ENCODE results near the gene CD96. TPM values are rescaled to one million over a fixed set of nuclear protein-coding genes. Genes with fewer than 3 reads are reported as not detected.
"Not testable (repeated sequence)": the region's sequence is repeated elsewhere in the genome, so short reads cannot be mapped to it uniquely, and the experiment has no call there.

CD96 gene
- total and polyA plus RNA-seq, 2 donors = 27.0 to 80.2 TPM

GRCh38 chr3:111662907-111663306, 120.9 kb downstream of the CD96 start:
- no peak overlapping the region for H3K27ac ChIP-seq (ENCODE audit: low read depth in 1 of 2, low read length in 1 of 2)
- no peak for DNase-seq (ENCODE audit: low read depth in 6 of 9, low spot score in 9 of 9)
- H3K36me3 ChIP-seq (ENCODE audit: control insufficient read depth in 2 of 2, insufficient read depth in 2 of 2, low read length in 1 of 2) = peaks cover 0 to 9% of the 10 kb centered on the region in 2 donors
- peaks cover 7 to 10% of the 10 kb centered on the region in 2 donors for H3K9me3 ChIP-seq (ENCODE audit: control insufficient read depth in 2 of 2, insufficient read depth in 1 of 2, low read length in 1 of 2)
- WGBS = 93% methylated on average over 3 of the region's 3 CpGs
- H3K4me3 ChIP-seq (ENCODE audit: low read length in 2 of 2) = no peak overlapping the region
- peaks cover 9 to 11% of the 10 kb centered on the region in 2 donors for H3K4me1 ChIP-seq (ENCODE audit: control insufficient read depth in 2 of 2, insufficient read depth in 2 of 2, low read length in 2 of 2)
- no peaks in the 10 kb centered on the region for H3K27me3 ChIP-seq (ENCODE audit: control insufficient read depth in 2 of 2, insufficient read depth in 1 of 2, low read length in 1 of 2)

- no peak for DNase-seq (ENCODE audit: low read depth in 6 of 9, low spot score in 9 of 9)
- H3K4me3 ChIP-seq (ENCODE audit: low read length in 2 of 2) = no peak overlapping the region
- H3K4me1 ChIP-seq (ENCODE audit: control insufficient read depth in 2 of 2, insufficient read depth in 2 of 2, low read length in 2 of 2) = peaks cover 15 to 26% of the 10 kb centered on the region in 2 donors
- no peaks in the 10 kb centered on the region for H3K27me3 ChIP-seq (ENCODE audit: control insufficient read depth in 2 of 2, insufficient read depth in 1 of 2, low read length in 1 of 2)
- H3K27ac ChIP-seq (ENCODE audit: low read depth in 1 of 2, low read length in 1 of 2) = no peak overlapping the region
- WGBS = 73% methylated on average over 4 of the region's 4 CpGs
- peaks cover 7 to 10% of the 10 kb centered on the region in 2 donors for H3K9me3 ChIP-seq (ENCODE audit: control insufficient read depth in 2 of 2, insufficient read depth in 1 of 2, low read length in 1 of 2)
- peaks cover 0 to 9% of the 10 kb centered on the region in 2 donors for H3K36me3 ChIP-seq (ENCODE audit: control insufficient read depth in 2 of 2, insufficient read depth in 2 of 2, low read length in 1 of 2)
These were observed 124.2 kb downstream of the CD96 start for GRCh38 chr3:111666041-111666735.

GRCh38 chr3:111667170-111667569, 125.2 kb downstream of the CD96 start:
- DNase-seq (ENCODE audit: low read depth in 6 of 9, low spot score in 9 of 9) = peak in 1 of 9 donors; percentile 10
- Histone ChIP-seq H3K4me1 (ENCODE audit: control insufficient read depth in 2 of 2, insufficient read depth in 2 of 2, low read length in 2 of 2) (peaks cover 15 to 28% of the 10 kb centered on the region in 2 donors), H3K27ac (ENCODE audit: low read depth in 1 of 2, low read length in 1 of 2) (peak overlapping the region; percentile 92 to 98), H3K4me3 (ENCODE audit: low read length in 2 of 2) (no peak overlapping the region), H3K27me3 (ENCODE audit: control insufficient read depth in 2 of 2, insufficient read depth in 1 of 2, low read length in 1 of 2) (no peaks in the 10 kb centered on the region), H3K9me3 (ENCODE audit: control insufficient read depth in 2 of 2, insufficient read depth in 1 of 2, low read length in 1 of 2) (peaks cover 0 to under 1% of the 10 kb centered on the region in 2 donors), H3K36me3 (ENCODE audit: control insufficient read depth in 2 of 2, insufficient read depth in 2 of 2, low read length in 1 of 2) (peaks cover 0 to 4% of the 10 kb centered on the region in 2 donors)
- WGBS = 97% methylated on average over 5 of the region's 5 CpGs

- WGBS = 41% methylated on average over 5 of the region's 5 CpGs
- peak overlapping the region in 1 of 2 donors; percentile 40 for H3K4me3 ChIP-seq (ENCODE audit: low read length in 2 of 2)
- DNase-seq (ENCODE audit: low read depth in 6 of 9, low spot score in 9 of 9) = peak; percentile 70 to 97 (median 89)
- H3K27ac ChIP-seq (ENCODE audit: low read depth in 1 of 2, low read length in 1 of 2) = peak overlapping the region; percentile 92 to 98
- peaks cover 15 to 32% of the 10 kb centered on the region in 2 donors for H3K4me1 ChIP-seq (ENCODE audit: control insufficient read depth in 2 of 2, insufficient read depth in 2 of 2, low read length in 2 of 2)
- no peaks in the 10 kb centered on the region for H3K9me3 ChIP-seq (ENCODE audit: control insufficient read depth in 2 of 2, insufficient read depth in 1 of 2, low read length in 1 of 2)
- peaks cover 0 to 4% of the 10 kb centered on the region in 2 donors for H3K36me3 ChIP-seq (ENCODE audit: control insufficient read depth in 2 of 2, insufficient read depth in 2 of 2, low read length in 1 of 2)
- no peaks in the 10 kb centered on the region for H3K27me3 ChIP-seq (ENCODE audit: control insufficient read depth in 2 of 2, insufficient read depth in 1 of 2, low read length in 1 of 2)
These were observed 125.7 kb downstream of the CD96 start for GRCh38 chr3:111667621-111668239.

GRCh38 chr3:111668326-111668725, 126.3 kb downstream of the CD96 start:
- peaks cover 16 to 35% of the 10 kb centered on the region in 2 donors for H3K4me1 ChIP-seq (ENCODE audit: control insufficient read depth in 2 of 2, insufficient read depth in 2 of 2, low read length in 2 of 2)
- no peaks in the 10 kb centered on the region for H3K36me3 ChIP-seq (ENCODE audit: control insufficient read depth in 2 of 2, insufficient read depth in 2 of 2, low read length in 1 of 2)
- no peaks in the 10 kb centered on the region for H3K27me3 ChIP-seq (ENCODE audit: control insufficient read depth in 2 of 2, insufficient read depth in 1 of 2, low read length in 1 of 2)
- peak overlapping the region in 1 of 2 donors; percentile 98 for H3K27ac ChIP-seq (ENCODE audit: low read depth in 1 of 2, low read length in 1 of 2)
- no peak overlapping the region for H3K4me3 ChIP-seq (ENCODE audit: low read length in 2 of 2)
- DNase-seq (ENCODE audit: low read depth in 6 of 9, low spot score in 9 of 9) = no peak
- no peaks in the 10 kb centered on the region for H3K9me3 ChIP-seq (ENCODE audit: control insufficient read depth in 2 of 2, insufficient read depth in 1 of 2, low read length in 1 of 2)

GRCh38 chr3:111668888-111669488, 127.0 kb downstream of the CD96 start:
- H3K4me3 ChIP-seq (ENCODE audit: low read length in 2 of 2) = no peak overlapping the region
- no peak overlapping the region for H3K27ac ChIP-seq (ENCODE audit: low read depth in 1 of 2, low read length in 1 of 2)
- H3K27me3 ChIP-seq (ENCODE audit: control insufficient read depth in 2 of 2, insufficient read depth in 1 of 2, low read length in 1 of 2) = no peaks in the 10 kb centered on the region
- 39% methylated on average over 5 of the region's 5 CpGs for WGBS
- peak in 4 of 9 donors; percentile 38 to 74 (median 50) for DNase-seq (ENCODE audit: low read depth in 6 of 9, low spot score in 9 of 9)
- no peaks in the 10 kb centered on the region for H3K9me3 ChIP-seq (ENCODE audit: control insufficient read depth in 2 of 2, insufficient read depth in 1 of 2, low read length in 1 of 2)
- H3K36me3 ChIP-seq (ENCODE audit: control insufficient read depth in 2 of 2, insufficient read depth in 2 of 2, low read length in 1 of 2) = no peaks in the 10 kb centered on the region
- H3K4me1 ChIP-seq (ENCODE audit: control insufficient read depth in 2 of 2, insufficient read depth in 2 of 2, low read length in 2 of 2) = peaks cover 22 to 42% of the 10 kb centered on the region in 2 donors

GRCh38 chr3:111669926-111670630, 128.1 kb downstream of the CD96 start:
- Histone ChIP-seq H3K27ac (ENCODE audit: low read depth in 1 of 2, low read length in 1 of 2) (no peak overlapping the region), H3K27me3 (ENCODE audit: control insufficient read depth in 2 of 2, insufficient read depth in 1 of 2, low read length in 1 of 2) (no peaks in the 10 kb centered on the region), H3K4me3 (ENCODE audit: low read length in 2 of 2) (no peak overlapping the region), H3K9me3 (ENCODE audit: control insufficient read depth in 2 of 2, insufficient read depth in 1 of 2, low read length in 1 of 2) (peaks cover 0 to 6% of the 10 kb centered on the region in 2 donors), H3K4me1 (ENCODE audit: control insufficient read depth in 2 of 2, insufficient read depth in 2 of 2, low read length in 2 of 2) (peaks cover 24 to 49% of the 10 kb centered on the region in 2 donors), H3K36me3 (ENCODE audit: control insufficient read depth in 2 of 2, insufficient read depth in 2 of 2, low read length in 1 of 2) (no peaks in the 10 kb centered on the region)
- 97% methylated on average over 7 of the region's 7 CpGs for WGBS
- no peak for DNase-seq (ENCODE audit: low read depth in 6 of 9, low spot score in 9 of 9)

GRCh38 chr3:111672461-111672860, 130.5 kb downstream of the CD96 start:
- 72% methylated on average over 6 of the region's 6 CpGs for WGBS
- peak overlapping the region in 1 of 2 donors; percentile 47 for H3K27ac ChIP-seq (ENCODE audit: low read depth in 1 of 2, low read length in 1 of 2)

More at GRCh38 chr3:111672461-111672860, 130.5 kb downstream of the CD96 start:
- not testable (repeated sequence) for H3K9me3 ChIP-seq (ENCODE audit: control insufficient read depth in 2 of 2, insufficient read depth in 1 of 2, low read length in 1 of 2); H3K4me3 ChIP-seq (ENCODE audit: low read length in 2 of 2); H3K27me3 ChIP-seq (ENCODE audit: control insufficient read depth in 2 of 2, insufficient read depth in 1 of 2, low read length in 1 of 2); H3K36me3 ChIP-seq (ENCODE audit: control insufficient read depth in 2 of 2, insufficient read depth in 2 of 2, low read length in 1 of 2)
- H3K4me1 ChIP-seq (ENCODE audit: control insufficient read depth in 2 of 2, insufficient read depth in 2 of 2, low read length in 2 of 2) = peaks cover 33 to 54% of the 10 kb centered on the region in 2 donors
- peak in 1 of 9 donors; percentile 44 for DNase-seq (ENCODE audit: low read depth in 6 of 9, low spot score in 9 of 9)

All from thymus (tissue), 11 donors.